Ovary (tissue), 9 donors: ENCODE results near the gene FLYWCH2. TPM values are rescaled to one million over a fixed set of nuclear protein-coding genes. Genes with fewer than 3 reads are reported as not detected.

Experiments
- DNase-seq, 5 donors: peaks; one replicate each; pipeline ENCODE4 v3.0.0-alpha.2; 2019 to 2020
- H3K27ac ChIP-seq, 2 donors: fragments of 200-600 bp; one replicate each; pipeline versions ENCODE4 v1.5.1 to v1.8.0; 2019 to 2022
- H3K27me3 ChIP-seq: fragments of 200-600 bp; one replicate; pipeline ENCODE4 v1.8.0; 2022
- H3K36me3 ChIP-seq: fragments of 200-600 bp; sonication (generic); one replicate; pipeline ENCODE4 v1.5.1; 2019
- H3K4me1 ChIP-seq: one replicate; pipeline ENCODE4 v1.8.1; 2013; ENCODE audit warnings: mild to moderate bottlenecking, moderate library complexity; ENCODE audit not compliant: insufficient read depth
- H3K4me3 ChIP-seq: fragments of 200-600 bp; sonication (generic); one replicate; pipeline ENCODE4 v1.5.1; 2017
- H3K9me3 ChIP-seq, 2 donors: fragments of 200-600 bp in 1 of 2; sonication (generic) in 1 of 2; one replicate each; pipeline versions ENCODE4 v1.5.1 to v1.8.1; 2013 to 2019; ENCODE audit warnings: mild to moderate bottlenecking in 1 of 2, moderate library complexity in 1 of 2
- CTCF ChIP-seq, 3 donors: fragments of 450-650 bp in 2 of 3; fragments of 200-600 bp in 1 of 3; IDR thresholded peaks; one replicate each; pipeline versions ENCODE4 v1.5.1 to v1.8.0; 2016 to 2022; ENCODE audit warnings: antibody characterized with exemption in 3 of 3, mild to moderate bottlenecking in 1 of 3
- EP300 ChIP-seq: sonication (generic); formaldehyde crosslinking; IDR thresholded peaks from one replicate; pipeline ENCODE4 v1.6.1; 2017; ENCODE audit warnings: antibody characterized with exemption
- POLR2A ChIP-seq: fragments of 450-650 bp; IDR thresholded peaks from one replicate; pipeline ENCODE4 v1.6.1; 2017; ENCODE audit warnings: antibody characterized with exemption, mild to moderate bottlenecking, moderate library complexity
- WGBS, 3 donors: extraction: QIAGEN DNeasy Blood & Tissue Kit in 1 of 3; methylation state at CpG; one replicate each; pipeline versions ENCODE4 v1.1.5 to v1.1.7; 2013 to 2017; 5-methylcytosine and 5-hydroxymethylcytosine counted together
- intact Hi-C, 4 donors: fragments of 100-400 bp; cut with DNase I; formaldehyde crosslinking; loops; one replicate each; pipeline versions ENCODE4 v1.11.0 to v1.15.1; 2022 to 2023
- polyA plus RNA-seq, 2 donors: library from polyadenylated mRNA; stranded (reverse); fragments of 200-250 nt in 1 of 2; fragments of 350-450 nt in 1 of 2; fragmentation: Illumina TruSeq in 1 of 2; extraction: RNeasy Lipid Tissue Mini Kit (QIAGEN cat#74804) in 1 of 2; gene quantifications; one replicate each; pipeline ENCODE4 v1.2.3, GENCODE V29; 2013 to 2014
- total RNA-seq, 7 donors: library from RNA; depleted of rRNA in 2 of 7; stranded (reverse); fragments of >200 nt in 2 of 7; fragmentation: NEBNext Ultra II Directional in 3 of 7; extraction: Animal tissue kit (Norgen Biotek cat#: 25700) in 3 of 7; gene quantifications; one replicate each; pipeline versions ENCODE4 v1.1.0 to v1.2.4, GENCODE V29; 2016 to 2023
- donor health status: DM: no; HTN: no; CAD: no; lungs with moderate emphysema.
- donor health status: DM: no; HTN: no; CAD: no.
- donor health status: Bipolar disorder and iron deficiency.
- donor health status: DM: yes; HTN: yes; CAD: no.
- donor health status: DM: no; HTN: no; CAD: no.
- donor health status: DM: yes; HTN: yes; CAD: no.

The FLYWCH2 gene
- total and polyA plus RNA-seq, 9 donors = 3.0 to 50.9 (median 30.6) TPM

- H3K36me3 ChIP-seq = no peaks in the 10 kb centered on the region
- 4% methylated on average over 41 to 42 of the region's 42 CpGs for WGBS, 3 donors
- intact Hi-C loops = no loop called here
- DNase-seq = no peak
- no peaks in the 10 kb centered on the region for H3K4me1 ChIP-seq
- H3K27ac ChIP-seq = no peak within 1 kb of the TSS
- H3K9me3 ChIP-seq = peaks cover 0 to 4% of the 10 kb centered on the region in 2 donors
- no peaks in the 10 kb centered on the region for H3K27me3 ChIP-seq
- H3K4me3 ChIP-seq = no peak within 1 kb of the TSS
- TF ChIP-seq EP300 (no peak), CTCF (IDR thresholded peaks at IDR 0.05) (no peak), POLR2A (no peak)
Measured at GRCh38 chr16:2857451-2858244, 25.4 kb upstream of the FLYWCH2 start, which contains the start of gene PRSS22. TSS of gene PRSS22 (minus strand) at chr16:2858170. CDS start at chr16:2858104, 66 bp downstream.

GRCh38 chr16:2858245-2859025 is 24.6 kb upstream of the FLYWCH2 start:
- TF ChIP-seq CTCF (IDR thresholded peaks at IDR 0.05) = no peak
- TF ChIP-seq POLR2A = no peak
- no peak for TF ChIP-seq EP300
- H3K9me3 ChIP-seq = peaks cover 0 to 4% of the 10 kb centered on the region in 2 donors
- H3K27me3 ChIP-seq = no peaks in the 10 kb centered on the region
- intact Hi-C loops = no loop called here
- H3K27ac ChIP-seq = no peak overlapping the region
- 13 to 15% (median 15%) methylated on average over 23 of the region's 23 CpGs for WGBS, 3 donors
- DNase-seq = no peak
- H3K36me3 ChIP-seq = no peaks in the 10 kb centered on the region
- H3K4me1 ChIP-seq = no peaks in the 10 kb centered on the region
- no peak overlapping the region for H3K4me3 ChIP-seq

GRCh38 chr16:2859686-2860265 is 23.2 kb upstream of the FLYWCH2 start:
- Histone ChIP-seq H3K27me3 (no peaks in the 10 kb centered on the region), H3K4me1 (no peaks in the 10 kb centered on the region), H3K27ac (no peak overlapping the region), H3K9me3 (peaks cover 0 to 4% of the 10 kb centered on the region in 2 donors), H3K36me3 (no peaks in the 10 kb centered on the region), H3K4me3 (no peak overlapping the region)
- intact Hi-C loops = no loop called here
- WGBS, 3 donors = 64 to 71% (median 64%) methylated on average over 10 of the region's 10 CpGs
- TF ChIP-seq CTCF (IDR thresholded peaks at IDR 0.05) (no peak), EP300 (no peak), POLR2A (no peak)
- no peak for DNase-seq

- DNase-seq = no peak
- Histone ChIP-seq H3K9me3 (peaks cover 0 to 4% of the 10 kb centered on the region in 2 donors), H3K4me1 (no peaks in the 10 kb centered on the region), H3K4me3 (no peak overlapping the region), H3K27ac (no peak overlapping the region), H3K36me3 (no peaks in the 10 kb centered on the region), H3K27me3 (no peaks in the 10 kb centered on the region)
- no peak for TF ChIP-seq POLR2A
- 66 to 74% (median 73%) methylated on average over 8 of the region's 8 CpGs for WGBS, 3 donors
- intact Hi-C loops = no loop called here
Measured at GRCh38 chr16:2860826-2861567, 22.0 kb upstream of the FLYWCH2 start.
